ENCODE measurements around the gene CPNE9. TPM values are rescaled to one million over a fixed set of nuclear protein-coding genes. Genes with fewer than 3 reads are reported as not detected.
"Not testable (repeated sequence)": the region's sequence is repeated elsewhere in the genome, so short reads cannot be mapped to it uniquely, and the experiment has no call there.

The CPNE9 gene
- total RNA-seq, 1 donor from 2014 or later: 0.37 TPM

GRCh38 chr3:9746330-9746729, 42.7 kb downstream of the CPNE9 start:
- no peak for DNase-seq (ENCODE audit: low spot score)

- no peak for DNase-seq (ENCODE audit: low spot score)
Observed at GRCh38 chr3:9747267-9747666, 43.6 kb downstream of the CPNE9 start.

- DNase-seq (ENCODE audit: low spot score): no peak
Observed at GRCh38 chr3:9748031-9748430, 44.4 kb downstream of the CPNE9 start.

GRCh38 chr3:9749296-9749644, 45.6 kb downstream of the CPNE9 start:
- no peak for DNase-seq (ENCODE audit: low spot score)

GRCh38 chr3:9749645-9750555, 46.3 kb downstream of the CPNE9 start, which contains the start of gene OGG1:
OGG1 (plus strand) TSS chr3:9749952; CDS start chr3:9750287, 335 bp downstream.
- peak; percentile 99 for DNase-seq (ENCODE audit: low spot score)

GRCh38 chr3:9750556-9751411, 47.2 kb downstream of the CPNE9 start:
- peak; percentile 56 for DNase-seq (ENCODE audit: low spot score)

- no peak for DNase-seq (ENCODE audit: low spot score)
Observed at GRCh38 chr3:9754678-9755077, 51.0 kb downstream of the CPNE9 start.

GRCh38 chr3:9757427-9757826, 53.8 kb downstream of the CPNE9 start:
- no peak for DNase-seq (ENCODE audit: low spot score)

- DNase-seq (ENCODE audit: low spot score): no peak
Observed at GRCh38 chr3:9760779-9761505, 57.3 kb downstream of the CPNE9 start.

- no peak for DNase-seq (ENCODE audit: low spot score)
Observed at GRCh38 chr3:9761919-9762318, 58.3 kb downstream of the CPNE9 start.

GRCh38 chr3:9762871-9763270, 59.2 kb downstream of the CPNE9 start:
- no peak for DNase-seq (ENCODE audit: low spot score)

GRCh38 chr3:9765865-9766264, 62.2 kb downstream of the CPNE9 start:
- DNase-seq (ENCODE audit: low spot score): no peak

GRCh38 chr3:9767418-9767817, 63.8 kb downstream of the CPNE9 start:
- DNase-seq (ENCODE audit: low spot score): no peak

GRCh38 chr3:9768141-9768775, 64.6 kb downstream of the CPNE9 start:
- no peak for DNase-seq (ENCODE audit: low spot score)

GRCh38 chr3:9769012-9769411, 65.4 kb downstream of the CPNE9 start:
- no peak for DNase-seq (ENCODE audit: low spot score)

- peak; percentile 82 for DNase-seq (ENCODE audit: low spot score)
Observed at GRCh38 chr3:9769426-9770275, 66.0 kb downstream of the CPNE9 start, which contains the start of gene CAMK1. CAMK1 (minus strand) TSS chr3:9769947; CDS start chr3:9767749, 2,198 bp downstream.

GRCh38 chr3:9770276-9770812, 66.7 kb downstream of the CPNE9 start:
- peak; percentile 89 for DNase-seq (ENCODE audit: low spot score)

- DNase-seq (ENCODE audit: low spot score): not testable (repeated sequence)
Observed at GRCh38 chr3:9771007-9771406, 67.4 kb downstream of the CPNE9 start.

- no peak for DNase-seq (ENCODE audit: low spot score)
Observed at GRCh38 chr3:9776896-9777693, 73.5 kb downstream of the CPNE9 start.
